ENCODE data around the gene MEF2D.

MEF2D gene

DNA sequence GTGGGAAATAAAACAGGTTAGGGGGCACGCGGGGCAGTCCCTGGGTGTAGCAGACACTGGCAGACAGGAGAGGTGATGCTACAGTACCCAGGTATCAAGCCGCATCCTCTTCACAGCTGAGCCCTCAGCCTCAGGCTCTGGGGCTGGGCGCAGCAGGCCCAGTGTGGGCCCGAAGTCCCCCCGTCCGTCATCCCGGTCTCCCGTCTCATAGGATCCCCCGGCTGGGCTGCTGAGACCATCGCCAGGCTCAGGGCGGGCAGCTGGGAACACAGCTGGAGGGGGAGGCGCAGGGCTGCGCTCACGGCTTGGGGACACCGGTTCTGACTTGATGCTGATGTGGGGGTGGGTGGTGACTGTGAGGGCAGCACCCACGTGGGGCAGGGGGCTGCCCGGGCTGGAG is 32.7 kb downstream of the MEF2D start:
- in situ Hi-C loops (cut with HindIII; ENCODE audit: low pct_ligation_motif_present, low sequenced_read_pairs) = no loop called here
- Histone ChIP-seq H3K27ac (no peak overlapping the region), H3K27me3 (replicated peaks) (no peaks in the 10 kb centered on the region), H3K36me3 (replicated peaks) (peaks cover 50% of the 10 kb centered on the region), H3K4me3 (ENCODE audit: low read depth, low read length) (no peak overlapping the region)
- DNase-seq = no peak
- TF ChIP-seq CTCF (IDR thresholded peaks at IDR 0.05; ENCODE audit: low read depth, low read length, missing control alignments) = no peak

- Histone ChIP-seq H3K27me3 (replicated peaks) (no peaks in the 10 kb centered on the region), H3K36me3 (replicated peaks) (peaks cover 48% of the 10 kb centered on the region), H3K4me3 (ENCODE audit: low read depth, low read length) (no peak overlapping the region), H3K27ac (no peak overlapping the region)
- no peak for TF ChIP-seq CTCF (IDR thresholded peaks at IDR 0.05; ENCODE audit: low read depth, low read length, missing control alignments)
- in situ Hi-C loops (cut with HindIII; ENCODE audit: low pct_ligation_motif_present, low sequenced_read_pairs) = no loop called here
- DNase-seq = no peak
Measured at GRCh38 chr1:156467385-156467784, 33.2 kb downstream of the MEF2D start.

DNA sequence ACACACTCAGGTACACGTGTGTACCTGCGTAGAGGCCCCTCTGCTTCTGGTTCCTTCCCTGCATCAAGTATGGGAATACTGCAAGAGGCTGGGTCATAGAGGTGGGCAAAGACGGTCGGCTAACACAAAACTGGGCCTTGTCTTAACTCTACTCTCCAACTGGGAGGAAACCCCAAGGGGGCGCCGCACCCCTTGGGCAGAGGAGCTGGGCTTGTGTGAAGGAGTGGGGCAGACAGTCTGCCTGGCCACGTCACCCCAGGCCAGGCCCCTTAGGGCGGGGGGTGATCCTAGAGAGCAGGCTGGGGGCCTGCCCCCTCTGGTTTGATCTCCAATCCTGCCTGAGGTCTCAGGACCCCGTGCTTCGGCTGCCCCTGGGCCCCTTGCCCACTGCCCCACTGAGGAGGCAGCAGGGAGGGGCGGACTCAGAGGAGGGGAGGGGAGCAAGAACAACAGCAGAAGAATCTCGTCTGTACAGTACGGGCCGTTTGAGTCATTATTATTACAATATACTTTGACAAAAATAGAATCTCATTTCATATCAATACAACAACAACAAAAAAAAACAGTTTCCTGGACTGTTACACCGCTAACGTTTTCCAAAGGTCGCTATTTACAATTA is 34.7 kb downstream of the MEF2D start:
- no peaks in the 10 kb centered on the region for H3K27me3 ChIP-seq (replicated peaks)
- H3K4me3 ChIP-seq (ENCODE audit: low read depth, low read length) = no peak overlapping the region
- in situ Hi-C loops (cut with HindIII; ENCODE audit: low pct_ligation_motif_present, low sequenced_read_pairs) = no loop called here
- H3K36me3 ChIP-seq (replicated peaks) = peaks cover 33% of the 10 kb centered on the region
- peak overlapping the region; percentile 39 for H3K27ac ChIP-seq
- DNase-seq = peak; percentile 28
- peak; percentile 63 for TF ChIP-seq CTCF (IDR thresholded peaks at IDR 0.05; ENCODE audit: low read depth, low read length, missing control alignments)

GRCh38 chr1:156464825-156465452 is 35.6 kb downstream of the MEF2D start:
- H3K36me3 ChIP-seq (replicated peaks) = peaks cover 29% of the 10 kb centered on the region
- H3K27me3 ChIP-seq (replicated peaks) = no peaks in the 10 kb centered on the region
- no peak for TF ChIP-seq CTCF (IDR thresholded peaks at IDR 0.05; ENCODE audit: low read depth, low read length, missing control alignments)
- peak; percentile 34 for DNase-seq
- H3K4me3 ChIP-seq (ENCODE audit: low read depth, low read length) = no peak overlapping the region
- in situ Hi-C loops (cut with HindIII; ENCODE audit: low pct_ligation_motif_present, low sequenced_read_pairs) = no loop called here
- H3K27ac ChIP-seq = peak overlapping the region; percentile 15

- no peak overlapping the region for H3K27ac ChIP-seq
- no peak for TF ChIP-seq CTCF (IDR thresholded peaks at IDR 0.05; ENCODE audit: low read depth, low read length, missing control alignments)
- DNase-seq = peak; percentile 35
- no peaks in the 10 kb centered on the region for H3K27me3 ChIP-seq (replicated peaks)
- H3K4me3 ChIP-seq (ENCODE audit: low read depth, low read length) = no peak overlapping the region
- in situ Hi-C loops (cut with HindIII; ENCODE audit: low pct_ligation_motif_present, low sequenced_read_pairs) = no loop called here
- H3K36me3 ChIP-seq (replicated peaks) = peaks cover 29% of the 10 kb centered on the region
Measured at GRCh38 chr1:156464335-156464734, 36.2 kb downstream of the MEF2D start.

DNA sequence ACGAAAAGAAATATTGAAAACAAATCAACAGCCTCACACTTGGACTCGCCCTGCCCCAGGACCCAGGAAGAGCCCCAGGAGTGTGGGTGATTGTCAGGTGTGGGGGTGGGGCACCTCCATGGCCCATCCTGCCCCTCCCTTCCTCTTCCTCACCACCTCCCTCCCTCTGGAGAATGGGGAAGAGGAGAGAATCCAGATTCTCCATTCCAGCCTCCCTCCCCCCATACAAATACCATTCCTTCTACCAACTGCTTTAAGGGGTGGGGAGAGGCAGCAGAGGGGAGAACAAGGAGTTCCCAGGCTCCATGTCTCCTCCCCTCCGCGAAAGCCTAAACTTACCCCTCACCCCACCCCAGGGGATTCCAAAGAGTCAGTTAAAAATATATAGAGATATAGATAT is 36.7 kb downstream of the MEF2D start:
- no peaks in the 10 kb centered on the region for H3K27me3 ChIP-seq (replicated peaks)
- no peak for TF ChIP-seq CTCF (IDR thresholded peaks at IDR 0.05; ENCODE audit: low read depth, low read length, missing control alignments)
- in situ Hi-C loops (cut with HindIII; ENCODE audit: low pct_ligation_motif_present, low sequenced_read_pairs) = no loop called here
- H3K27ac ChIP-seq = no peak overlapping the region
- H3K4me3 ChIP-seq (ENCODE audit: low read depth, low read length) = no peak overlapping the region
- no peak for DNase-seq
- peaks cover 25% of the 10 kb centered on the region for H3K36me3 ChIP-seq (replicated peaks)
